Tibial nerve (tissue), 3 donors: ENCODE measurements around the gene PPA2.

Source experiments
- CTCF ChIP-seq, 5 experiments: fragments of 200-600 bp in 3 of 5; fragments of 450-650 bp in 2 of 5; sonication (generic) in 3 of 5; IDR thresholded peaks; one replicate each; pipeline ENCODE4 v1.5.1; 2016 to 2019; ENCODE audit warnings: antibody characterized with exemption in 5 of 5, mild to moderate bottlenecking in 3 of 5, moderate library complexity in 2 of 5
- POLR2A ChIP-seq, 2 donors: fragments of 450-650 bp; IDR thresholded peaks; one replicate each; pipeline ENCODE4 v1.6.1; 2017; ENCODE audit warnings: antibody characterized with exemption in 2 of 2, mild to moderate bottlenecking in 2 of 2, moderate library complexity in 2 of 2

GRCh38 chr4:105430811-105431210 is 43.1 kb downstream of the PPA2 start:
- TF ChIP-seq CTCF (IDR thresholded peaks at IDR 0.05) (no peak), POLR2A (IDR thresholded peaks at IDR 0.05) (no peak)
